HL-60/S4 (cell line): Measurements from ENCODE around the gene GNG12.

Source experiments
- in situ Hi-C: fragments of 300-500 bp; cut with MboI; formaldehyde crosslinking; loops from 2 replicates; pipeline ENCODE4 v1.14.3; 2022; ENCODE audit warnings: low sequenced_read_pairs

GNG12 gene

GRCh38 chr1:67713057-67713846 lies 120.0 kb downstream of the GNG12 start:
- in situ Hi-C loops: no loop called here

GRCh38 chr1:67711855-67712212 lies 121.4 kb downstream of the GNG12 start:
- in situ Hi-C loops: no loop called here

- in situ Hi-C loops: no loop called here
Measured at GRCh38 chr1:67711158-67711854, 122.0 kb downstream of the GNG12 start.

GRCh38 chr1:67710417-67710816 lies 122.8 kb downstream of the GNG12 start:
- in situ Hi-C loops: no loop called here

- in situ Hi-C loops: no loop called here
Measured at GRCh38 chr1:67708606-67709005, 124.7 kb downstream of the GNG12 start.

- in situ Hi-C loops: no loop called here
Measured at GRCh38 chr1:67705735-67706453, 127.4 kb downstream of the GNG12 start.

- in situ Hi-C loops: no loop called here
Measured at GRCh38 chr1:67704351-67704750, 128.9 kb downstream of the GNG12 start.

- in situ Hi-C loops: no loop called here
Measured at GRCh38 chr1:67701876-67702275, 131.4 kb downstream of the GNG12 start.

GRCh38 chr1:67700692-67701410 lies 132.4 kb downstream of the GNG12 start:
- in situ Hi-C loops: no loop called here

GRCh38 chr1:67700220-67700619 lies 133.0 kb downstream of the GNG12 start:
- in situ Hi-C loops: no loop called here

GRCh38 chr1:67696708-67697107 lies 136.6 kb downstream of the GNG12 start:
- in situ Hi-C loops: no loop called here

GRCh38 chr1:67695963-67696362 lies 137.3 kb downstream of the GNG12 start:
- in situ Hi-C loops: no loop called here

GRCh38 chr1:67691712-67692111 lies 141.6 kb downstream of the GNG12 start:
- in situ Hi-C loops: no loop called here

GRCh38 chr1:67690411-67690810 lies 142.9 kb downstream of the GNG12 start:
- in situ Hi-C loops: no loop called here

GRCh38 chr1:67690018-67690363 lies 143.3 kb downstream of the GNG12 start:
- in situ Hi-C loops: no loop called here

- in situ Hi-C loops: no loop called here
Measured at GRCh38 chr1:67689267-67690017, 143.8 kb downstream of the GNG12 start.

- in situ Hi-C loops: no loop called here
Measured at GRCh38 chr1:67688526-67689219, 144.6 kb downstream of the GNG12 start.

- in situ Hi-C loops: no loop called here
Measured at GRCh38 chr1:67687649-67688048, 145.6 kb downstream of the GNG12 start.

GRCh38 chr1:67687198-67687545 lies 146.1 kb downstream of the GNG12 start:
- in situ Hi-C loops: no loop called here
